HG03521 (cell line): ENCODE measurements around the gene DYRK1B.
"Not testable (repeated sequence)": the region's sequence is repeated elsewhere in the genome, so short reads cannot be mapped to it uniquely, and the experiment has no call there.

Experiments
- ATAC-seq: cut with Tn5 transposase; IDR thresholded peaks from one replicate; pipeline ENCODE4 v1.9.1; 2021; ENCODE audit warnings: mild to moderate bottlenecking, moderate library complexity; ENCODE audit not compliant: unreplicated experiment

DYRK1B gene

DNA sequence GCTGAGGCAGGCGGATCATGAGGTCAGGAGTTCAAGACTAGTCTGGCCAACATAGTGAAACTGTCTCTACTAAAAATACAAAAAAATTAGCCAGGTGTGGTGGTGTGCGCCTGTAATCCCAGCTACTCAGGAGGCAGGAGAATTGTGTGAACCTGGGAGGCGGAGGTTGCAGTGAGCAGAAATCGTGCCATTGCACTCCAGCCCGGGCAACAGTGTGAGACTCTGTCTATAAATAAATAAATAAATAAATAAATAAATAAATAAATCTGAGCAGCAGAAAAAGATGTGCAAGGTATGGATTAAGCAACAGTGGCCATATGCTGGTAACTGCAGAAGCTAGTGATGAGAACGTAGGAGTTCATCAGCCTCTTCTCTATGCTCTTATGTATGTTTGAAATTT lies 19.9 kb downstream of the DYRK1B start:
- ATAC-seq: not testable (repeated sequence)

DNA sequence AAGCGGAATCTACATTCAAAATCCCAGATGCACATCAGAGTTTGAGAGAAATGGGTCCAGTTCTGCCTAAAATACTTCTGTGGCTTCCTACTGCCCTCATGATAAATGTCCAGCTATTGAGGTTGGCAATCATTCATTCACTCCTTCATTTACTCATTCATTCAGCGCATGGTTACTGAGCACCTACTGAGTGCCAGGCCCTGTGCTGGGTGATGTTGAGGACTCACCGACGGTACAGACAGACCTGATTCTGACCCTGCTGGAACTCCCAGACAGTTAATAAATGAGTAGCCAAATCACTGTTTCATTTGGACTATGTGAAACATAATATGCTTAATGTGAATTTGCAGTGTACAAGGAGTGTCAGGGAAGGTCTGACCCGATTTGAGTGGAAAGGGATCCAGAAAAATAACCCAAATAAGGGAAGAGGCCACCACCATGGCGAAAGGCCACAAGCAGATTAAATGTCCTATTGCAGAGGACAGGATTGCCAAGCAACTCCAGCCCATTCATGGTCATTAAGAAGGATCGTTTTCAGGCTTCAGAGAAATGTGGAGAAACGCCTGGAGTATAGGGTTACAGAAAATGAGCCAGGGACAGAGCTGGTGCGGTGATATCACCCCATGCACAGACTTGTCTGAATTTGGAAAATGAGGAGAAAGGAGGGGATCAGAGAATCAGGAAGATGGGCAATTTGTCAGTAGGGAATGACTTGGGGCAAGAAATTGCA lies 20.5 kb downstream of the DYRK1B start:
- no peak for ATAC-seq

DNA sequence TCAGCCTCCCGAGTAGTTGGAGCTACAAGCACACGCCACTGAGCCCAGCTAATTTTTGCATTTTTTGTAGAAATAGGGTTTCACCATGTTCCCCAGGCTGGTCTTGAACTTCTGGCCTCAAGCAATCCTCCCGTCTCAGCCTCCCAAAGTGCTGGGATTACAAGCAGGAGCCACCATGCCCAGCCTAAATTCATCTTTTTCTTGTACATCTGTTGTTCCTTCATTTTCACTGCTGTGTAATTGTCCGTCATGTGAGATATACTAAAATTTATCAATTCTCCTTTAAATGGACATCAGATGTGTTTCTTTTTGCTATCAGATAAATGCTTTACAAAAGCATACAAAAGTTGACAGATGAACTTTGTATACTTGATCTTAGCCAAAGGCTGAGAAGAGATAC lies 22.9 kb downstream of the DYRK1B start:
- ATAC-seq: no peak

DNA sequence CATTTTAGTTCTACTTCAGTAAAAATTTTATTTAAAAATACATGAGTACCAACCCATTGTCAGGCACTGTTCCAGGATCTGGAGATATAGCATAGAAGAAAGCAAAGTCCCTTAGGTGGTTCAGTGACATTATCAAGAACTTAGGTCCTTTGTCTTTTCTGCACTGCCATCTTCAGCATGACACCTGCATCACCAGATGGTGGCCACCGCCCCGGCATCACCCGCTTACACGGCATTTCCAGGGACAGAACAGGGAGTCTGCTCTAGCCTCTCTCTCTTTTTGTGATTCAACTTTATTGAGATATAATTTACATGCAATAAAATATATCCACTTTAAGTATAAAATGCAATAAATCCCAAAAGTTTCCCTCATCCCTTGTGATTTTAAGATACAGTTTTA lies 23.5 kb downstream of the DYRK1B start:
- no peak for ATAC-seq

DNA sequence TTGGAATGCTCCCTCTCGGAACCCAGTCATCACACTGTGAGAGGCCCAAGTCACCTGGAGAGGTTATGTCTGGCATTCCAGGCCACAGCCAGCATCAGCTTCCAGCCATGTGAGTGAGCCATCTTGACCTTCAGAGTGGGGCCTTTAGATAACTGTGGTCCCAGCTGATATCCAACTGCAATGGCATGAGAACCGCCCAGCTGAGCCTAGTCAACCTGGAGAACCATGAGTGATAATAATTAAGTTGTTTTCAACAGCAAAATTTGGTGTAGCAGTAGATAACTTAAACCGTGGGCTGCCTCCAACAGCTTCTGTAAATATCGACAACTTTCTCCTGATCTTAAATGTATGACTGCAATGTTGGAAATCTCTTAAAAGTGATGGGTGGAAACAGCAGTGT lies 24.6 kb downstream of the DYRK1B start:
- no peak for ATAC-seq

DNA sequence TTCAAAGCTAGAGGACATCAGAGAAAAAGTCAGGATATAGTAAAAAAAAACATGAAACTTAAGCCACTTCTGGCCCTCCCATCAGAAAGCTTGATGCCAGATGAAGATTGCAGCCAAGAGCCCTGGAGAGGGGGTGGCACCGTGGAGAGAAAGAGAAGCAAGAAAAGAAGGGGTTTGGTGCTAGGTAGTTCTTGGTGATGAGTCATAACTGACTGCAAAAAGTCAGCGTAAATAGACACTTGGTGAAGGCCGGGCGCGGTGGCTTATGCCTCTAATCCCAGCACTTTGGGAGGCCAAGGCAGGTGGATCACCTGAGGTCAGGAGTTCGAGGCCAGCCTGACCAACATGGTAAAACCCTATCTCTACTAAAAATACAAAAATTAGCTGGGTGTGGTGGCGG lies 25.3 kb downstream of the DYRK1B start:
- not testable (repeated sequence) for ATAC-seq

DNA sequence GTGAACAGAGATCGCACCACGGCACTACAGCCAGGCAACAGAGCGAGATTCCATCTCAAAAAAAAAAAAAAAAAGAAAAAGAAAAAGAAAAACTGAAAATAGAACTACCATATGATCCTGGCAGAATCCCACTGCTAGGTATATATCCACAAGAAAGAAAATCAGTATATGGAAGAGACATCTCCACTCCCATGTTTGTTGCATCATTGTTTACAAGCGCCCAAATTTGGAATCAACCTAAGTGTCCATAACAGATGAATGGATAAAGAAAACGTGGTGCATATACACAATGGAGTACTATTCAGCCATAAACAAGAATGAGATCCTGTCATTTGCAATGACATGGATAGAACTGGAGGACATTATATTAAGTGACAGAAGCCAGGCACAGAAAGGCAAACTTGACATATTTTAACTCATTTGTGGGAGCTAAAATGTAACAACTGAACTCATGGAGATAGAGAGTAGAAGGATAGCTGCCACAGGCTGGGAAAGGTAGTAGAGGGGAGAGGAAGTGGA lies 26.1 kb downstream of the DYRK1B start:
- no peak for ATAC-seq

DNA sequence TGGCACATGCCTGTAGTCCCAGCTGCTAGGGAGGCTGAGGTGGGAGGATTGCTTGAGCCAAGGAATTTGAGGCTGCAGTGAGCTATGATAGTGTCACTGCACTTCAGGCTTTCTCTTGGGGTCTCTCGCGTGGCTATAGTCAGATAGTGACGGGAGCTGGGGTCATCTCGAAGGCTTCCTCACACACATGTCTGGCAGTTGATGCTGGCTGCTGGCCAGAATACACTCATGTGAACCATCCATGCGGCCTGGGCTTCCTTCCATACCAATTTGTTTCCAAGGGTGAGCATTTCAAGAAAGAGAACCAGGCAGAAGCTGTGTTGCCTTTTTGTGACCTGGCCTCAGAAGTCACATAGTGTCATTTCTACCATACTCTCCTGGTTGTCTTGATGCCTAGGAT lies 28.9 kb downstream of the DYRK1B start:
- no peak for ATAC-seq

DNA sequence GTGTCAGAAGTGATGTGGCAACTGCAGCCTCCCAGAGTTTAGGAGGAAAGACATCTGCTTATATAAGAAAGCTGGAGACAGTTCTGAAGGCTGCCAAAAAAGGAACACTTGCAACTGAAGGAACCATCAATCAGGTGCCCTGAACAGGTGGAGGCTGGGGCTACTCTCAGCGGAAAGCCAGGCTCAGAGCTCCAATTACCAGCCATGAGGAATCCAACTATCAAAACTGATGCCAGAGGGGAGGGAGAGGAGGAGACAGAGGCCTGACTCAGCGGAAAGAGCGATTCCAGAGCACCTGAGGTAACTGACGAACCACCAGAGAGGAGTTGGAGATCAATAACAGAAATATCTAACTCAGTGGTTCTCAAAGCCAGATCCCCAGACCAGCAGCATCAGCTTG lies 31.0 kb downstream of the DYRK1B start:
- no peak for ATAC-seq

DNA sequence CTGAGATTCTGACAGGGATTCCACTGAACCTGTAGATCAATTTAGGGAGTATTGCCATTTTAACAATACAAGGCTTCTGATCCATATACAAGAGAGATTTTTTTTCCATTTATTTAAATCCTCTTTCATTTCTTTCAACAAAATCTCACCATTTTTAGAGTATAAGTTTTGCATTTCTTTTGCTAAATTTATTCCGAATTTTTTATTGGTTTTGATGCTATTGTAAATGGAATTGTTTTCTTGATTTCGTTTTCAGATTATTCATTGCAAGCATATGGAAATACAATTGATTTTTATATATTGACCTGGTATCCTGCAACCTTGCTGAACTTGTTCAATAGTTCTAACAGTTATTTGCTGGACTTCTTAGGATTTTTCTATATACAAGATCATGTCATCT lies 36.9 kb downstream of the DYRK1B start:
- ATAC-seq: no peak

DNA sequence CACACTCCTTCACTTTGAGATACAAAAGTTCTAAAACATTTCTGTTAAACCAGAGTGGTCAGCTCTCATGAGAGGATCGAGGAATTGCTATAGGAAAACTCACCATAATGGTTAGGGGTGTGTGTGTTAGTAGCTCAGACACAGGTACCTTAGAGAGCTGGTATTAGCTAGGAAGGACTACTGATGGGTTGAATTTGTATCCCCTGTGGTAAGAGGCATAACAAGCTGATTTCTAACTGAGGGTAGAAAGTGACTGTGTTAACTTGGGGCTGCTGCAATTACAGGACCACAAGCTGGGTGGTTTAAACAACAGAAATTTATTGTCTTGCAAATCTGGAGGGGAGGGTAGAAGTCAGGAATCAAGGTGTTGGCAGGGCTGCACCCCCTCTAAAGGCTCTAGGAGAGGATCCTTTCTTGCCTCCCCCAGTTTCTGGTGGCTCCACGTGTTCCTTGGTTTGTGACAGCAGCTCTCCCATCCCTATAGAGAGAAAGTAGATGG lies 37.9 kb downstream of the DYRK1B start:
- no peak for ATAC-seq

DNA sequence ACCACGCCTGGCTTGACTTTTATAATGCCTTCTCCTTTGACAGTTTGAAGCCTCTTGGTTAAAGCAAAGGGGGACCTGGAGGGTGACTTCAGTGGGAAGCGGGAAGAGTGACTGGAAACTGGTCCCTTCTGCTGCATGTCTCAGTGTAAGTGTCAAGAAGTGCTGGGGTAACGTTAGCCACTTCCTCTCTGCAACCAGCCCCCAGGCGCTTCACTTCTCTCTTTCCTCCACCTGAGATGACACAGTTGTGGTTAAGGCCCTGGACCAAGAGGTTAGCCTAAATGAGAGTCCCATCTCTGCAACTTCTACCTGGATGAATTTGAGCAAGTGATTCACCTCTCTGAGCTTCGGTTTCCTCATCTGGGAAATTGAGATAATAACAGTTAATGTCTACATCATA lies 39.0 kb downstream of the DYRK1B start:
- no peak for ATAC-seq

DNA sequence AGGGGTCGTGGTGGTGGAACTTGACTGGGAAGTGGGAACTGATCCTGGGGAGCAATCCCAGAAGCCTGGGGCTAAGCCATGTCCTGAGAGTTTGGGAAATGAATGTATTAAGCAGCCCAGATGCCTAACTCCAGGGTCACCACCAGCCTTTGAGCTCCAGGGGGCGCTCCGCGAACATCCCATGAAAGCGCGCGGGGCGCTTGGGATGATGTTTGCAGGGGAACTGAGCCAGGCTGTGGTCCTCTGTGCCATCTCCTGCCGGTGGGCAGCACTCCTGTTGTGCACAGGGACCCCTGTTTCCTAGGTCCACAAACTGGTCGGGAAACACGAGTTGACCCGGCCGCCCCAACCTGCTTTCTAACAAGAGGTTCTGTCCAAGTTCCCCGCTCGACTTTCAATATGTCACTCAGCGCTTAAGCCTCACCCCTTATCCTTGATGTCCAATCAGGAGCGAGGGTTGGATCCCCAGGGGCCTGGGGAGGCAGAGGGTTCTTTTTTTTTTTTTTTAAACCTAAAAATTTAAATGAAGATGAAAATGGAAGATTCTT lies 40.9 kb downstream of the DYRK1B start:
- peak; percentile 64 for ATAC-seq

DNA sequence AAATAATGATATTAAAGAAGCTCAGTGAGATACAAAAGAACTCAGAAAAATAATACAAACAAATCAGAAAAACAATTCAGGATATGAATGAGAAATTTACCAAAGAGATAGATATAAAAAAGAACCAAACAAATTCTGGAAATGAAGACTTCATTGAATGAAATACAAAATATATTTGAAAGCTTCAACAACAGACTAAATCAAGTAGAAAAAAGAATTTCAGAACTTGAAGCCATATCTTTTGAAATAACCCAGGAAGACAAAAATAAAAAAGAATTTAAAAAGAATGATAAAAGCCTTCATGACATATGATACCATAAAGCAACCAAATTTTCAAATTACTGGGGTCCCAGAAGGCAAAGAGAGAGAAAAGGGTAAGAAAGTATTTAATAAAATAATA lies 45.7 kb downstream of the DYRK1B start:
- no peak for ATAC-seq

DNA sequence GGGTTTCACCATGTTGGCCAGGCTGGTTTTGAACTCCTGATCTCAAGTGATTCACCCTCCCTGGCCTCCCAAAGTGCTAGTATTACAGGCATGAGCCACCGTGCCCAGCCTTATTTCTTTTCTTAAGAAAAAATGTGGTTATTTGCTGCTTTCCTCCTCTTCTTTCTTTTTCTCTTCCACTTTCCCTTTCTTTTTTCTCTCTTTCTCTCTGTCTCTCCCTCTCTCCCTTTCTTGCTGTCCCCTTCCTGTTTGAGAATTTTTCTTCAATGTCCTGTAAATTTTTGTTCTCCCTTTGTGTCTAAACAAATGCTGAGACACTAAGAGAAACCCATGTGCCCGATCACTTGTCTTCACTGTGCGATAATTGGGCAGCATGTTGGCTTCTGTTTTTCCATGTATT lies 53.1 kb downstream of the DYRK1B start:
- ATAC-seq: no peak

DNA sequence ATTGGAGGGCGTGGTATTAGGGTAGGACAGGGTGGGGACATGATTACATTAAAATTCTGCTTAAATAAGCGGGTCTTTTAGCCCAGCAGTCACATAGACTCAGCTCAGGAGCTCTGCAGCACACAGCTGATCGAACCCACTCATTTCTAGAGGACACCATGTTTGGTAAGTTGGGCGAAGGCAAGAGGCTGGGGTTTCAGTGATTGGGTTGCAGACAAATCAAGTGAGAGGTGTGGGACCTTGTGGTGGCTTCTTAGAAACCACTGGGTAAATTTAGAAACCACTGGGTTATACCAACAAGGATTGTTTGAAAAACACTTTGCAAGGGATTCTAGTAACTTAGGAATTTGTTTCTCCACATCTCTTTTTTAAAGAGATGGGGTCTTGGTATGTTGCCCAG lies 55.2 kb downstream of the DYRK1B start, which contains the start of gene LEUTX:
Gene LEUTX (plus strand): TSS at position 92 of the 400 bp plus-strand sequence. CDS start 67 bp downstream, at position 159.
- no peak for ATAC-seq
